PC-9 (cell line): Measurements from ENCODE around the gene MYLK. TPM values are rescaled to one million over a fixed set of nuclear protein-coding genes. Genes with fewer than 3 reads are reported as not detected.

Source experiments
- BruUV-seq: library from RNA; stranded (reverse); fragments of 400-500 nt; replicated peaks from 2 replicates; lab custom pipeline; 2021; lab: Mats Ljungman, UMichigan
- CTCF ChIA-PET: fragments of 300-600 bp; sonication (Branson Sonifier 250); formaldehyde crosslinking; loops from one replicate; lab custom pipeline; 2022; ENCODE audit warnings: antibody characterized with exemption; lab: Charles Lee
- POLR2A ChIA-PET: fragments of 300-600 bp; sonication (Branson Sonifier 250); formaldehyde crosslinking; loops from one replicate; lab custom pipeline; 2022; ENCODE audit warnings: antibody characterized with exemption; ENCODE audit not compliant: unreplicated experiment; lab: Charles Lee
- DNase-seq, 2 experiments: peaks; one replicate each; pipeline versions ENCODE4 v3.0.0 to v3.0.0-alpha.2; 2015 to 2022; ENCODE audit warnings: mixed read lengths in 1 of 2
- H2AFZ ChIP-seq: fragments of 200-600 bp; sonication (generic); 2 replicates; pipeline ENCODE4 v1.8.1; 2017; ENCODE audit warnings: antibody characterized with exemption
- H3F3A ChIP-seq: fragments of 200-600 bp; sonication (generic); 2 replicates; pipeline ENCODE4 v1.8.1; 2017; ENCODE audit warnings: antibody characterized with exemption, mild to moderate bottlenecking, low read depth; ENCODE audit not compliant: insufficient read depth
- H3K27ac ChIP-seq: fragments of 200-600 bp; sonication (generic); 2 replicates; pipeline ENCODE4 v1.6.1; 2016; ENCODE audit warnings: mixed run types
- H3K27me3 ChIP-seq: fragments of 200-600 bp; sonication (generic); 2 replicates; pipeline ENCODE4 v1.6.1; 2016; ENCODE audit warnings: low read depth, mixed run types; ENCODE audit not compliant: insufficient read depth
- H3K36me3 ChIP-seq: fragments of 200-600 bp; sonication (generic); 2 replicates; pipeline ENCODE4 v1.6.1; 2016; ENCODE audit warnings: low read depth, mixed run types
- H3K4me1 ChIP-seq: fragments of 200-600 bp; sonication (generic); replicated peaks from 2 replicates; pipeline ENCODE4 v1.6.1; 2016; ENCODE audit warnings: mixed run types; ENCODE audit not compliant: insufficient read depth
- H3K4me2 ChIP-seq: fragments of 200-600 bp; sonication (generic); 2 replicates; pipeline ENCODE4 v1.6.1; 2017; ENCODE audit warnings: mixed run types
- H3K4me3 ChIP-seq: fragments of 200-600 bp; sonication (generic); 2 replicates; pipeline ENCODE4 v1.6.1; 2016; ENCODE audit warnings: mixed run types
- H3K79me2 ChIP-seq: fragments of 200-600 bp; sonication (generic); 2 replicates; pipeline ENCODE4 v1.6.1; 2017; ENCODE audit warnings: low read depth, mixed run types
- H3K9me2 ChIP-seq: fragments of 200-600 bp; sonication (generic); 2 replicates; pipeline ENCODE4 v1.8.1; 2017; ENCODE audit warnings: mild to moderate bottlenecking; ENCODE audit not compliant: insufficient read depth
- H3K9me3 ChIP-seq: fragments of 200-600 bp; sonication (generic); 2 replicates; pipeline ENCODE4 v1.8.1; 2016; ENCODE audit warnings: low read depth; ENCODE audit not compliant: insufficient read depth
- H4K20me1 ChIP-seq: fragments of 200-600 bp; sonication (generic); 2 replicates; pipeline ENCODE4 v1.8.1; 2017; ENCODE audit not compliant: insufficient read depth
- EZH2 ChIP-seq: fragments of 200-600 bp; sonication (generic); IDR thresholded peaks from 2 replicates; pipeline ENCODE4 v1.8.0; 2017; ENCODE audit warnings: antibody characterized with exemption, low read depth
- intact Hi-C: fragments of 100-400 bp; cut with micrococcal nuclease; formaldehyde crosslinking; loops from one replicate; pipeline ENCODE4 v1.10.0; 2022; ENCODE audit not compliant: unreplicated experiment
- total RNA-seq: library from RNA; stranded (reverse); gene quantifications from 2 replicates; pipeline ENCODE4 v1.2.3, GENCODE V29; 2021
- TF ChIP-seq, protein P1 (sequence below): fragments of 200-600 bp; sonication (generic); conservative IDR thresholded peaks from 2 replicates; pipeline ENCODE4 v1.6.1; 2017; ENCODE audit warnings: mixed run types, antibody characterized with exemption, mild to moderate bottlenecking, moderate library complexity

MYLK gene
- total RNA-seq, 1 experiment from 2014 or later: 0.72 TPM

DNA sequence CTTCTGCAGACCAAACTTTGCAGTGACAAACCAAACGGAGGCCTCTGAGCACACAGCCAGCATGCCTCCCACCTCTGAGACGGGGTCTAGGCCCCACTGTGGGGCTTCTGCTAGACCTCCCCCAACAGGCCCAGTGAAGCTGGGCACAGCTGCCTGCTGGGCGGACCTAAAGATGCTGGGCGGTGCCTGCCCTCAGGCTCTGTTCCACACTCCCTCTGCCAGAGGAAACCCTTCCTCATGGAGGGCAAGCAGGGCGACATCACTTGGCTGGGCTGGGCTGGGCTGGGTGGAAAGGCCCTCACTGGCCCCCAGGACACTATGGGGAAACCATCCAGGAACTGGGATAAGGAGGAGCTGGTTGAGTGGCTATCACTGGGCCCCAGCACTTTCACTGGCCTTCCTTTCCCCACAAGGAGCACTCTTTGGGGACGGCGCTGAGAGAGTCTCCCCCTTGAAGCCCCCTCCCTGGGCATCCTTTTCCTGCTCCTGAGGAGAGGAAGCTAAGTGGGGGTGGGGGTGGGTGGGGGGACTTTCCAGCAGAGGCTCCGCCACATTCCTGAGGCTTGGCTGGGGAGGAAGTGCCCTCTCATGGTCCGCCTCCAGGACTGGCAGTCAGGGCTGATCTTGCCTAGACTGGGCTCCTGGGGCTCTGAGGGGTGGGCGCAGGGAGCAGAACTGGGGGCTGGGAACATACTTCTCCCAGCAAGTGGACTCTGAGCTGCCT, 201.2 kb downstream of the MYLK start:
- Histone ChIP-seq H3K4me1 (peaks cover 11% of the 10 kb centered on the region), H3K36me3 (no peaks in the 10 kb centered on the region), H3K4me2 (no peak overlapping the region), H3F3A (no peaks in the 10 kb centered on the region), H3K27ac (no peak overlapping the region), H3K27me3 (peaks cover 7% of the 10 kb centered on the region; the same call in 1 of the 2 replicates), H4K20me1 (no peaks in the 10 kb centered on the region), H3K79me2 (no peaks in the 10 kb centered on the region), H3K9me3 (no peaks in the 10 kb centered on the region), H3K4me3 (no peak overlapping the region), H3K9me2 (no peaks in the 10 kb centered on the region), H2AFZ (no peak overlapping the region)
- intact Hi-C loops: no loop called here
- DNase-seq: no peak
- ChIA-PET CTCF (interaction anchor here (1.1 to 1.3 kb wide), 2 partner anchors 19 to 41 kb away, joined by 4 read pairs; no protein-coding TSS in a partner anchor), POLR2A (interaction anchor here (0.6 kb wide), 1 partner anchor 70 kb away, joined by 3 read pairs; no protein-coding TSS in a partner anchor)
- no peak for TF ChIP-seq EZH2
- TF ChIP-seq, protein P1, sequence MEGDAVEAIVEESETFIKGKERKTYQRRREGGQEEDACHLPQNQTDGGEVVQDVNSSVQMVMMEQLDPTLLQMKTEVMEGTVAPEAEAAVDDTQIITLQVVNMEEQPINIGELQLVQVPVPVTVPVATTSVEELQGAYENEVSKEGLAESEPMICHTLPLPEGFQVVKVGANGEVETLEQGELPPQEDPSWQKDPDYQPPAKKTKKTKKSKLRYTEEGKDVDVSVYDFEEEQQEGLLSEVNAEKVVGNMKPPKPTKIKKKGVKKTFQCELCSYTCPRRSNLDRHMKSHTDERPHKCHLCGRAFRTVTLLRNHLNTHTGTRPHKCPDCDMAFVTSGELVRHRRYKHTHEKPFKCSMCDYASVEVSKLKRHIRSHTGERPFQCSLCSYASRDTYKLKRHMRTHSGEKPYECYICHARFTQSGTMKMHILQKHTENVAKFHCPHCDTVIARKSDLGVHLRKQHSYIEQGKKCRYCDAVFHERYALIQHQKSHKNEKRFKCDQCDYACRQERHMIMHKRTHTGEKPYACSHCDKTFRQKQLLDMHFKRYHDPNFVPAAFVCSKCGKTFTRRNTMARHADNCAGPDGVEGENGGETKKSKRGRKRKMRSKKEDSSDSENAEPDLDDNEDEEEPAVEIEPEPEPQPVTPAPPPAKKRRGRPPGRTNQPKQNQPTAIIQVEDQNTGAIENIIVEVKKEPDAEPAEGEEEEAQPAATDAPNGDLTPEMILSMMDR: no peak
- no TSS peak for BruUV-seq

DNA sequence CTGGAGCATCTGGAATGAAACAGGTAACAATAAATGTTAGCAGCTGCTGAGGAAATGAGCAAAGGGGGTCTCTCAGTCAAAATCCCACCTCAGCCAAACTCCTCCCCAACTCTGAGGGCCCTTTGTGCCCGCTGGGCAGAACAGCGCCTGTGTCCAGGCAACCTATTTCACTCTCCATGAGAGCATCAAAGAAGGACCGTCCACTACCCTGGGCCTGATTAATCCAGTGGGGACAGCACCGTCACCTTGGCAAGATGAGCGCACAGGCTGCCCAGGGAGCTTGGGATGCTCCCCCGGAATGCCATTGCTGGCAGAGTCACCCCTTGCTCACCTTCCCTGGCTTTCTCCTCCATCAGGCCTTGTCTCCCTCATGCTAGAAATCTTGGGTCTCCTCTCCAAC, 201.8 kb downstream of the MYLK start:
- Histone ChIP-seq H4K20me1 (no peaks in the 10 kb centered on the region), H3K4me3 (no peak overlapping the region), H3K9me3 (no peaks in the 10 kb centered on the region), H3K27me3 (peaks cover 7% of the 10 kb centered on the region; the same call in 1 of the 2 replicates), H3K79me2 (no peaks in the 10 kb centered on the region), H3K9me2 (no peaks in the 10 kb centered on the region), H3K36me3 (no peaks in the 10 kb centered on the region), H3K27ac (no peak overlapping the region), H3F3A (no peaks in the 10 kb centered on the region), H3K4me1 (peaks cover 10% of the 10 kb centered on the region), H2AFZ (no peak overlapping the region), H3K4me2 (no peak overlapping the region)
- POLR2A ChIA-PET: no interaction called here
- intact Hi-C loops: no loop called here
- no peak for DNase-seq
- CTCF ChIA-PET: interaction anchor here (1.1 to 1.3 kb wide), 2 partner anchors 20 to 40 kb away, joined by 4 read pairs; no protein-coding TSS in a partner anchor
- no peak for TF ChIP-seq EZH2
- TF ChIP-seq, protein P1: no peak
- BruUV-seq: no TSS peak

DNA sequence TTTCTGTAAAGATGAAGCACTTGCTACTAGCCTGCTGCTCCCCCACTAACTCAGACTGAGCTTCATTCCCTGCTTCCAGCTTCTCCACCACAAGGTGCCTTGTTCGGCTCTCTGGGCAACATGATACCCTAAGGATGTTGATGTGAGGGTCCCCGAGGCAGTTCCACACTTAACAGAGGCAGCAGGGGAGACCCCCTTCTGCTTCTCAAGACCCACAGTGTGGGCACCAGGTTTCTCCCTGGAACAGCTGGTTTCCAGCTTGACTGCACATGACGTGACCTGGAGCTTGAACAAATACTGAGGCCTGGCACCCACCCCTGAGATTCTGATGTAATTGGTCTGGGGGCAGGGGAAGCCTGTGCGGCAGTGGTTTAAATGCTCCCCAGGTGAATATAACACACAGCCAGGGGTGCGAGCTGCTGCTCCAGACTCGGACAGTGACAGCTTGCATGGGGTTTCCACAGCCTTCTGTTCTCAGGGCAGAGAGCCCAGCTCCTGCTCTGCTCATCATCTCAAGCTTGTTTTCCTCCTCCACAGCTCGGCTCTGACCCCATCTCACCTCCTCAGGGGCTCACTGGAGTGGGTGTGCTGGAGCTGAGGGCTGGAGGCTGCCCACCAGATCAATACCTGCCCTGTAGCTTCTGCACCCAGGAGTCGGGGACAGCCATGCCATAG, 204.3 kb downstream of the MYLK start:
- H3K36me3 ChIP-seq: no peaks in the 10 kb centered on the region
- H3K79me2 ChIP-seq: no peaks in the 10 kb centered on the region
- BruUV-seq: no TSS peak
- POLR2A ChIA-PET: no interaction called here
- no peaks in the 10 kb centered on the region for H3F3A ChIP-seq
- TF ChIP-seq, protein P1: no peak
- TF ChIP-seq EZH2: no peak
- peaks cover 16% of the 10 kb centered on the region; the same call in 1 of the 2 replicates for H3K27me3 ChIP-seq
- DNase-seq: no peak
- H3K4me1 ChIP-seq: peaks cover 10% of the 10 kb centered on the region
- no peak overlapping the region for H3K27ac ChIP-seq
- intact Hi-C loops: no loop called here
- no peaks in the 10 kb centered on the region for H4K20me1 ChIP-seq
- H3K9me3 ChIP-seq: no peaks in the 10 kb centered on the region
- H3K9me2 ChIP-seq: no peaks in the 10 kb centered on the region
- H3K4me3 ChIP-seq: no peak overlapping the region
- no peak overlapping the region for H2AFZ ChIP-seq
- CTCF ChIA-PET: no interaction called here
- H3K4me2 ChIP-seq: no peak overlapping the region
